Neuronal stem cell (in vitro differentiated cells): ENCODE measurements around the gene HDAC4.

ENCODE experiments used
- DNase-seq: peaks from one replicate; pipeline ENCODE4 v3.0.0-alpha.2; 2013; ENCODE audit warnings: low spot score
- H2AFZ ChIP-seq: one replicate; pipeline ENCODE4 v1.6.1; 2013; ENCODE audit warnings: mild to moderate bottlenecking, low read length, inconsistent platforms
- H2AK5ac ChIP-seq: 2 replicates; pipeline ENCODE4 v1.6.1; 2013; ENCODE audit warnings: low read depth, mild to moderate bottlenecking, inconsistent platforms, low read length, moderate library complexity, mixed read lengths
- H2BK120ac ChIP-seq: 2 replicates; pipeline ENCODE4 v1.6.1; 2013; ENCODE audit warnings: low read depth, mild to moderate bottlenecking, inconsistent platforms, low read length, moderate library complexity, mixed read lengths
- H2BK12ac ChIP-seq: one replicate; pipeline ENCODE4 v1.6.1; 2013; ENCODE audit warnings: low read length, inconsistent platforms
- H2BK15ac ChIP-seq: 2 replicates; pipeline ENCODE4 v1.6.1; 2013; ENCODE audit warnings: mild to moderate bottlenecking, low read length, inconsistent platforms, mixed read lengths
- H2BK5ac ChIP-seq: one replicate; pipeline ENCODE4 v1.6.1; 2013; ENCODE audit warnings: inconsistent platforms, mild to moderate bottlenecking, low read length, moderate library complexity
- H3K14ac ChIP-seq: one replicate; pipeline ENCODE4 v1.6.1; 2013; ENCODE audit warnings: low read length, inconsistent platforms
- H3K18ac ChIP-seq: 2 replicates; pipeline ENCODE4 v1.6.1; 2013; ENCODE audit warnings: low read length, inconsistent platforms
- H3K23ac ChIP-seq: 2 replicates; pipeline ENCODE4 v1.6.1; 2013; ENCODE audit warnings: low read depth, mild to moderate bottlenecking, mixed read lengths, low read length, inconsistent platforms; ENCODE audit not compliant: poor library complexity
- H3K27ac ChIP-seq: replicated peaks from 3 replicates; pipeline ENCODE4 v1.5.1; 2013; ENCODE audit warnings: low read length, inconsistent platforms
- H3K27me3 ChIP-seq, 3 experiments: 2 replicates each; pipeline ENCODE4 v1.6.1; 2013; ENCODE audit warnings: low read length in 3 of 3, mild to moderate bottlenecking in 2 of 3, inconsistent platforms in 1 of 3, low read depth in 1 of 3, mixed read lengths in 1 of 3, moderate library complexity in 1 of 3; ENCODE audit not compliant: control insufficient read depth in 3 of 3, insufficient read depth in 3 of 3
- H3K36me3 ChIP-seq, 2 donors: replicated peaks in 1 of 2; 2 replicates each; pipeline ENCODE4 v1.6.1; 2013; ENCODE audit warnings: low read length in 2 of 2; ENCODE audit not compliant: control insufficient read depth in 2 of 2, insufficient read depth in 2 of 2
- H3K4ac ChIP-seq: 2 replicates; pipeline ENCODE4 v1.6.1; 2013; ENCODE audit warnings: inconsistent platforms, mild to moderate bottlenecking, low read length, moderate library complexity
- H3K4me1 ChIP-seq, 2 donors: 1 replicate in 1 of 2; 2 replicates in 1 of 2; pipeline ENCODE4 v1.6.1; 2013; ENCODE audit warnings: low read length in 2 of 2, low read depth in 1 of 2; ENCODE audit not compliant: control insufficient read depth in 2 of 2, insufficient read depth in 1 of 2
- H3K4me2 ChIP-seq: one replicate; pipeline ENCODE4 v1.6.1; 2013; ENCODE audit warnings: mild to moderate bottlenecking, low read length, inconsistent platforms; ENCODE audit not compliant: insufficient read depth, poor library complexity, severe bottlenecking
- H3K4me3 ChIP-seq, 2 donors: 2 replicates each; pipeline ENCODE4 v1.5.1; 2013; ENCODE audit warnings: low read length in 2 of 2, mild to moderate bottlenecking in 2 of 2, inconsistent platforms in 1 of 2, moderate library complexity in 1 of 2
- H3K79me1 ChIP-seq: one replicate; pipeline ENCODE4 v1.6.1; 2013; ENCODE audit warnings: low read depth, mild to moderate bottlenecking, inconsistent platforms, low read length, moderate library complexity
- H3K9ac ChIP-seq: one replicate; pipeline ENCODE4 v1.6.1; 2013; ENCODE audit warnings: mild to moderate bottlenecking, low read depth, low read length, inconsistent platforms; ENCODE audit not compliant: poor library complexity
- H3K9me3 ChIP-seq, 2 donors: replicated peaks in 1 of 2; 2 replicates each; pipeline versions ENCODE3 to v1.6.1; 2013; ENCODE audit warnings: low read length in 2 of 2, mild to moderate bottlenecking in 2 of 2, inconsistent platforms in 1 of 2, low read depth in 1 of 2, mixed read lengths in 1 of 2, moderate library complexity in 1 of 2; ENCODE audit not compliant: control insufficient read depth in 2 of 2, insufficient read depth in 1 of 2
- H4K8ac ChIP-seq: one replicate; pipeline ENCODE4 v1.6.1; 2013; ENCODE audit warnings: low read depth, mild to moderate bottlenecking, inconsistent platforms, low read length, moderate library complexity
- H4K91ac ChIP-seq: one replicate; pipeline ENCODE4 v1.6.1; 2013; ENCODE audit warnings: low read length, low read depth, mild to moderate bottlenecking, inconsistent platforms; ENCODE audit not compliant: poor library complexity
- WGBS, 2 donors: extraction: QIAGEN DNeasy Blood & Tissue Kit; methylation state at CpG; one replicate each; pipeline ENCODE4 v1.1.7; 2013; ENCODE audit warnings: missing lambda C conversion rate in 2 of 2, mixed read lengths in 1 of 2; ENCODE audit not compliant: insufficient read length in 2 of 2, insufficient replicate concordance in 1 of 2; ENCODE audit errors: extremely low coverage in 2 of 2; 5-methylcytosine and 5-hydroxymethylcytosine counted together

HDAC4 gene

DNA sequence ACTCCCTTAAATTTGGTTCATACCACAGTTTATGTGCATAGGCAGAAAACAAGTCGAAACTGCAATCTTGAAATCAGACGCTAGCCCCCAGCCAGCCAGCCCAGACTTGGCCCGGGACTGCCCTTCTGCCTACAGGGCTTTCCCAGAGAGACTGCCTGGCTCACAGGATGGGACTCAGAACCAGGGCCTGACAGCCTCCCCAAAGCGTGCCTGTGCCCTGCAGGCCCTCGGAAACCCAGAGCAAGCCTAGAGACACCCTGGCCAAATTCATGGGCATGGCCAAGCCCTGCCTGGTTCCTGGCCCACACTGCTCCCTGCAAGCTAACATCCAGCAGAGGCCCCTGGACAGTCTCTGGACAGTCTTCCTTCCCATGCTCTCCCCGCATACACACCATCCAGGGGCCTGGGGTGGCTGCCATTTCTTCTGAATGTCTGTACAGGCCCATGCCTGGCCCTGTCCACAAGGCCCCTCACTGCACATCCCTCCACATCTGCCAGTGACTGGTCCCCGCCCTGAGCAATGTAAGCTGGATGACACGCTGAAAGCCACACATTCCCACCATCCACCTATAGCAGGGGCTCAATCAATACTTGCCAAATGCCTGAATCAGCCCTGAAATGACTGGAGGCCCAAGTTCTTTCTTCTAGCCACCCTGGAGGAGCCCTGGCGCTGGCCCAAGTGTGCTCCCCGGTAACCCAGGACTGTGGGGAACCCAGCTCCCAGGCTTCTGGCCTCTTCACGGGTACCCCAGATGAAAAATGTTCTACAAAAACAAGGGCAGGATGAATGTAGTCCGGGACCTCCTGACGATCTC, 73.1 kb downstream of the HDAC4 start:
- peak overlapping the region; percentile 0 for H3K18ac ChIP-seq
- H2BK15ac ChIP-seq, result no peak overlapping the region
- H3K9me3 ChIP-seq, result peaks cover 0 to 7% of the 10 kb centered on the region in 2 donors
- no peak overlapping the region for H2BK12ac ChIP-seq
- H3K4me1 ChIP-seq, result peaks cover 14 to 20% of the 10 kb centered on the region in 2 donors
- H4K91ac ChIP-seq, result no peak overlapping the region
- H3K4me3 ChIP-seq, result no peak overlapping the region
- no peak for DNase-seq
- H2AK5ac ChIP-seq, result no peak overlapping the region
- no peak overlapping the region for H3K4ac ChIP-seq
- peaks cover 0 to 11% of the 10 kb centered on the region in 2 donors for H3K36me3 ChIP-seq
- no peak overlapping the region for H2BK120ac ChIP-seq
- no peak overlapping the region for H3K4me2 ChIP-seq
- no CpG with 5 or more reads among the region's 13 CpGs for WGBS, 2 donors
- no peak overlapping the region for H4K8ac ChIP-seq
- no peaks in the 10 kb centered on the region for H3K27me3 ChIP-seq
- H2AFZ ChIP-seq, result no peak overlapping the region
- H3K79me1 ChIP-seq, result peaks cover 9% of the 10 kb centered on the region
- H3K27ac ChIP-seq, result no peak overlapping the region
- H3K23ac ChIP-seq, result no peak overlapping the region
- no peak overlapping the region for H3K14ac ChIP-seq
- no peak overlapping the region for H3K9ac ChIP-seq
- no peak overlapping the region for H2BK5ac ChIP-seq

- Histone ChIP-seq H2BK15ac (no peak overlapping the region), H3K9ac (no peak overlapping the region), H3K4me3 (no peak overlapping the region), H3K36me3 (peaks cover 0 to 19% of the 10 kb centered on the region in 2 donors), H3K4me1 (peaks cover 14 to 20% of the 10 kb centered on the region in 2 donors), H2BK12ac (no peak overlapping the region), H2BK120ac (no peak overlapping the region), H3K4ac (no peak overlapping the region), H3K23ac (no peak overlapping the region), H2AK5ac (no peak overlapping the region), H2AFZ (no peak overlapping the region), H3K27me3 (no peaks in the 10 kb centered on the region), H3K18ac (peak overlapping the region; percentile 5), H3K79me1 (peaks cover 9% of the 10 kb centered on the region), H3K9me3 (peaks cover 3 to 12% of the 10 kb centered on the region in 2 donors), H3K14ac (no peak overlapping the region), H2BK5ac (no peak overlapping the region), H4K8ac (no peak overlapping the region), H4K91ac (no peak overlapping the region), H3K4me2 (no peak overlapping the region), H3K27ac (no peak overlapping the region)
- DNase-seq, result no peak
- no CpG with 5 or more reads among the region's 16 CpGs for WGBS, 2 donors
Observed at GRCh38 chr2:239326831-239327535, 73.8 kb downstream of the HDAC4 start.

- Histone ChIP-seq H3K4ac (no peak overlapping the region), H3K14ac (no peak overlapping the region), H3K23ac (peak overlapping the region; percentile 60), H3K4me2 (no peak overlapping the region), H3K4me1 (peaks cover 14 to 18% of the 10 kb centered on the region in 2 donors), H4K91ac (no peak overlapping the region), H3K18ac (peak overlapping the region; percentile 78), H3K27ac (no peak overlapping the region), H3K4me3 (no peak overlapping the region), H3K9ac (no peak overlapping the region), H2BK12ac (no peak overlapping the region), H3K27me3 (no peaks in the 10 kb centered on the region), H2AFZ (no peak overlapping the region), H4K8ac (peak overlapping the region; percentile 98), H2BK120ac (no peak overlapping the region), H3K9me3 (peaks cover 4 to 18% of the 10 kb centered on the region in 2 donors), H2AK5ac (peak overlapping the region; percentile 54), H2BK15ac (no peak overlapping the region), H2BK5ac (no peak overlapping the region), H3K36me3 (peaks cover 0 to 24% of the 10 kb centered on the region in 2 donors), H3K79me1 (peaks cover 7% of the 10 kb centered on the region)
- DNase-seq, result no peak
- WGBS, 2 donors, result no CpG with 5 or more reads among the region's 14 CpGs
Observed at GRCh38 chr2:239324456-239324855, 76.4 kb downstream of the HDAC4 start.

DNA sequence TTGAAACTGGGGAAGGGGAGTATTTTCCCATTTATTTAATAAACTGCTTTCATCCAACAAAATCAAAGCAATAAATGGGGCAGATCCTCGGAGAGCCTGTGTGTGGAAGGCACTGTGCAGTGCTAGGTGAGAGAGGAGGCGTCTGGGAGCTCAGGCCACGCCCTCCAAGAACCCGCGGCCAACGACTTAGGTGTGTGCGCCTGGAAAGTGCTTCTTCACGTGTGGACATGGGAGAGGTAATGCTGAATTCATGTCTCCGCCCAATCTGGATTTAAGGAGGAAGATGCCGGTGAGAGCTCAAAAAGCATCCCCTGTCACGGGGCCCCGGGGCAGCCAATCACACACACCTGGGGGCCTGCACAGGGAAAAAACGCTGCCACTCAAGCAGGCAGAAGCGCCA, 77.4 kb downstream of the HDAC4 start:
- Histone ChIP-seq H3K27me3 (no peaks in the 10 kb centered on the region), H3K4ac (no peak overlapping the region), H3K18ac (no peak overlapping the region), H3K4me3 (no peak overlapping the region), H3K27ac (no peak overlapping the region), H4K91ac (no peak overlapping the region), H3K4me2 (no peak overlapping the region), H3K14ac (no peak overlapping the region), H2AK5ac (no peak overlapping the region), H2BK15ac (no peak overlapping the region), H3K23ac (no peak overlapping the region), H3K36me3 (peaks cover 0 to 24% of the 10 kb centered on the region in 2 donors), H2BK120ac (no peak overlapping the region), H2BK5ac (no peak overlapping the region), H3K9me3 (peaks cover 4 to 18% of the 10 kb centered on the region in 2 donors), H3K4me1 (peaks cover 8 to 16% of the 10 kb centered on the region in 2 donors), H4K8ac (no peak overlapping the region), H3K79me1 (peaks cover 7% of the 10 kb centered on the region), H3K9ac (no peak overlapping the region), H2BK12ac (no peak overlapping the region), H2AFZ (no peak overlapping the region)
- WGBS, 2 donors, result no CpG with 5 or more reads among the region's 14 CpGs
- DNase-seq, result no peak
